ENCODE data around the gene PFN3.

DNA sequence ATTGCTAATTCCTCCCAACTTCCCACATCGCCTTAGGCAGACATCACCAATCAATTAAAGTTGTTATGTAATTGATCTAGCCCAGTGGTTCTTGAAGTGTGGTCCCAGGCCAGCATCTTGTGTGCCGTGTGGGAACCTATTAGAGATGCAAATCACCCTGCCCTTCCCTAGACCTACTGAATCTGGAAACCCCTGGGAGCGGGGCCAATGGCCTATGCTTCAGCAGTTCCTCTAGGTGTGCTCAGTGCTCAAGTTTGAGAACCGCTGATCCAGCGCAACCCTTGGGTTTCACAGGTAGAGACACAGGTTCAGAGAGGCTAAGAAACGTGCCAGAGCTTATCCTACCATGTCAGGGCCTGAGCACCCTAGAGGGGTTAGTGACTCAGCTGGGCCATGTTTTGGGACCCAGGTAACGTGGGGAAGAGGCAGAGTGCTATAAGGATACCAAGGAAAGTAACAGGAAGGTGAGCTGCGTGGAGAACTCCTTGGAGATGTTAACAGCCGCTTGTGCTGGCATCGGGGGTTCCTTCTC lies 11.9 kb downstream of the PFN3 start:
- TF ChIP-seq CTCF (conservative IDR thresholded peaks at IDR 0.05; ENCODE audit: low read depth, low read length) (no peak), MAZ (IDR thresholded peaks at IDR 0.05; ENCODE audit: borderline replicate concordance, low read depth, low read length) (no peak), POLR2A (IDR thresholded peaks at IDR 0.05; ENCODE audit: low read depth, low read length) (no peak), RFX5 (IDR thresholded peaks at IDR 0.05; ENCODE audit: low read depth, low read length) (no peak), SMC3 (IDR thresholded peaks at IDR 0.05; ENCODE audit: low read depth, low read length) (no peak), RAD21 (IDR thresholded peaks at IDR 0.05; ENCODE audit: low read length) (no peak), USF2 (IDR thresholded peaks at IDR 0.05; ENCODE audit: low read depth, low read length) (no peak), FOS (IDR thresholded peaks at IDR 0.05; ENCODE audit: low read depth, low read length) (no peak), MAFK (IDR thresholded peaks at IDR 0.05; ENCODE audit: low read depth, low read length) (no peak)

Data from IMR-90 (cell line).